Body of pancreas (tissue), 4 donors: ENCODE data around the gene RABEP2.
A peak's percentile ranks its signal among the peaks of the same experiment; 100 is the strongest.

Experiments
- POLR2A ChIP-seq, 3 donors: fragments of 450-650 bp; IDR thresholded peaks; one replicate each; pipeline ENCODE4 v1.6.1; 2016; ENCODE audit warnings: antibody characterized with exemption in 3 of 3, mild to moderate bottlenecking in 2 of 3
- TF ChIP-seq, protein P1 (sequence below), 7 experiments: fragments of 450-650 bp in 4 of 7; fragments of 200-600 bp in 3 of 7; sonication (generic) in 3 of 7; IDR thresholded peaks; one replicate each; pipeline ENCODE4 v1.5.1; 2016 to 2019; ENCODE audit warnings: antibody characterized with exemption in 7 of 7

DNA sequence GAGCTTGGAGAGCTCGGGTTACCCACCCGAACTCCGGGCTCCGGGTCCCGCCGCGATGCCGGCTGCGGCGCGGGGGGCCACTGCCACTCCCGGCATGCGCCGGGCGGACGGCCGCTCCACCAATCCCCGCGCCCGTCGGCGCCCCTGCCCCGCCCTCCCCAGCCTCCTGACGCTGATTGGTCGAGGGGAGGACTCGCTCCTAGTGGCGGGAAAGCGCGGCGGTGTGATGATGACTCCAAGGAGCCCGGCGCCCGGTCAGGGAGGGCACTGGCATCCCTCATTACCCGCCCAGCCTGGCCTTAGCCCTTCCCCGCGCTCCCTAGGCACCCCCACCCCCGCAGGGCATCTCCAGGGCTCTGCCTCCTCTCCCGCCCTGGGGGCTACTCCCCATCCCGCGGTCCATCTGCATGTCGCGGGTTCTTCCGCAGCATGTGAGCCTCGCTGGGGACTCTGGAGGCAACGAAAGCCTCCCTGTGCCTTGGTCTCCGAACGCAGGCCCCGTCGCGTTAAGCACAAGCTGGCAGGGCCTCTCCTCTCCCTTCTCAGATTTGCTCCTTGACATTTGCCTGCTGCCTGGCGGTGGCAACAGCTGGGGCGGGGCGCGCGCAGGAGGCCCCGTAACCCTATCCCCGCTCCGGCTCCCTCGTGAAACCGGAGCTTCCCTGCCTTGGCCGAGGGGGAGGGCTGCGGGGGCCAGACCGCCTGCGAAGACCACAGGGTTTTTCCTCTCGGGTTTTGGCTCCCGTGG lies 45.0 kb downstream of the RABEP2 start:
- TF ChIP-seq, protein P1, sequence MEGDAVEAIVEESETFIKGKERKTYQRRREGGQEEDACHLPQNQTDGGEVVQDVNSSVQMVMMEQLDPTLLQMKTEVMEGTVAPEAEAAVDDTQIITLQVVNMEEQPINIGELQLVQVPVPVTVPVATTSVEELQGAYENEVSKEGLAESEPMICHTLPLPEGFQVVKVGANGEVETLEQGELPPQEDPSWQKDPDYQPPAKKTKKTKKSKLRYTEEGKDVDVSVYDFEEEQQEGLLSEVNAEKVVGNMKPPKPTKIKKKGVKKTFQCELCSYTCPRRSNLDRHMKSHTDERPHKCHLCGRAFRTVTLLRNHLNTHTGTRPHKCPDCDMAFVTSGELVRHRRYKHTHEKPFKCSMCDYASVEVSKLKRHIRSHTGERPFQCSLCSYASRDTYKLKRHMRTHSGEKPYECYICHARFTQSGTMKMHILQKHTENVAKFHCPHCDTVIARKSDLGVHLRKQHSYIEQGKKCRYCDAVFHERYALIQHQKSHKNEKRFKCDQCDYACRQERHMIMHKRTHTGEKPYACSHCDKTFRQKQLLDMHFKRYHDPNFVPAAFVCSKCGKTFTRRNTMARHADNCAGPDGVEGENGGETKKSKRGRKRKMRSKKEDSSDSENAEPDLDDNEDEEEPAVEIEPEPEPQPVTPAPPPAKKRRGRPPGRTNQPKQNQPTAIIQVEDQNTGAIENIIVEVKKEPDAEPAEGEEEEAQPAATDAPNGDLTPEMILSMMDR (IDR thresholded peaks at IDR 0.05) = peak in 5 of 7 experiments; percentile 14 to 49 (median 35)
- TF ChIP-seq POLR2A (IDR thresholded peaks at IDR 0.05) = no peak
